HepG2 (cell line): ENCODE results near the gene ZNF334. TPM values are rescaled to one million over a fixed set of nuclear protein-coding genes. Genes with fewer than 3 reads are reported as not detected.

ENCODE experiments used
- polyA plus RNA-seq, 8 experiments: library from polyadenylated mRNA; depleted of rRNA in 3 of 8; stranded (reverse) in 7 of 8; unstranded in 1 of 8; fragments of >200 nt; fragmentation: Illumina TruSeq in 4 of 8; extraction: Trizol in 4 of 8; gene quantifications; 2 replicates each; pipeline versions ENCODE4 v1.2.1 to v1.2.3, GENCODE V29; 2011 to 2016; ENCODE audit warnings: low read depth in 4 of 8, missing spikeins in 1 of 8, mixed read lengths in 1 of 8; ENCODE audit not compliant: insufficient read depth in 1 of 8
- total RNA-seq, 5 experiments: library from RNA; depleted of rRNA; stranded (reverse); fragments of >200 nt; fragmentation: Illumina TruSeq; extraction: Trizol; gene quantifications; 2 replicates each; pipeline ENCODE4 v1.2.3, GENCODE V29; 2016; ENCODE audit warnings: low read depth in 1 of 5
- TF ChIP-seq, protein P1 (sequence below), 2 experiments: fragments of 450-650 bp in 1 of 2; sonication (generic) in 1 of 2; formaldehyde crosslinking in 1 of 2; IDR thresholded peaks; 2 replicates each; pipeline versions ENCODE4 v1.6.1 to v1.8.0; 2016 to 2022; ENCODE audit warnings: antibody characterized with exemption in 1 of 2, mild to moderate bottlenecking in 1 of 2, missing genetic modification reagents in 1 of 2
- TF ChIP-seq, protein P2 (sequence below): sonication (generic); formaldehyde crosslinking; IDR thresholded peaks from 2 replicates; pipeline ENCODE4 v1.4.0; 2020; ENCODE audit warnings: low read depth, mild to moderate bottlenecking, missing genetic modification reagents

The ZNF334 gene
- total and polyA plus RNA-seq, 2 of the 13 experiments (the other 11 are each of a cell fraction or from before 2014, with no cell fraction given), result 4.8 to 7.8 TPM

DNA sequence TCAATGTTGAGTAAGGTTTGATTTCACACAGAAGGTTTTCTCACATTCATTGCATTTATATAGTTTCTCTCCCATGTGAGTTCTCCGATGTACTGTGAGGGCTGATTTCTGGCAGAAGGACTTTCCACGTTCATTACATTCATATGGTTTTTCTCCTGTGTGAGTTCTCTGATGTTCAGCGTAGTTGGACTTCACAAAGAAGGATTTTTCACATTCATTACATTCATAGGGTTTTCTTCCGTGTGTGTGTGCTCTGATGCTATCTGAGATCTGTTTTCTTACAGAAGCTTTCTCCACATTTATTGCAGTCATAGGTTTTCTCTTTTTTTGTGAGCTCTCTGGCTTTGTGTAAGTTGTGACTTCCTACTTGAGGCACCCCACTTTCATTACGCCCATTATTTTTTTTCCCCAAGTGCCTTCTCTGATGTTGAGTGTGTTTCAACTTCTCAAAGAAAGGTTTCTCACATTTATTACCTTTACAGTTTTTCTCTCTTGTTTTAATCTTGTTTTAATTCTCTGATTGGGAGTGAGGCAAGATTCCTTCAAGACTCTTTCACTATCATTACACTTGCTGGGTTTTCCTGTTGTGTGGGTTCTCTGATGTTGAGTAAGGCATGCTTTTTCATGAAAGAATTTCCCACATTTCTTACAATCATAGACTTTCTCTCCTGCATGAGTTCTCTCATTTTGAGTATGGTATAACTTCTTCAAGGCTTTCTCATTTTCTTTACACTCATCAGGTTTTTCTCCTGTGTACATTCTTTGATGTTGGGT, 56.9 kb downstream of the ZNF334 start (continued):
- TF ChIP-seq, protein P1, sequence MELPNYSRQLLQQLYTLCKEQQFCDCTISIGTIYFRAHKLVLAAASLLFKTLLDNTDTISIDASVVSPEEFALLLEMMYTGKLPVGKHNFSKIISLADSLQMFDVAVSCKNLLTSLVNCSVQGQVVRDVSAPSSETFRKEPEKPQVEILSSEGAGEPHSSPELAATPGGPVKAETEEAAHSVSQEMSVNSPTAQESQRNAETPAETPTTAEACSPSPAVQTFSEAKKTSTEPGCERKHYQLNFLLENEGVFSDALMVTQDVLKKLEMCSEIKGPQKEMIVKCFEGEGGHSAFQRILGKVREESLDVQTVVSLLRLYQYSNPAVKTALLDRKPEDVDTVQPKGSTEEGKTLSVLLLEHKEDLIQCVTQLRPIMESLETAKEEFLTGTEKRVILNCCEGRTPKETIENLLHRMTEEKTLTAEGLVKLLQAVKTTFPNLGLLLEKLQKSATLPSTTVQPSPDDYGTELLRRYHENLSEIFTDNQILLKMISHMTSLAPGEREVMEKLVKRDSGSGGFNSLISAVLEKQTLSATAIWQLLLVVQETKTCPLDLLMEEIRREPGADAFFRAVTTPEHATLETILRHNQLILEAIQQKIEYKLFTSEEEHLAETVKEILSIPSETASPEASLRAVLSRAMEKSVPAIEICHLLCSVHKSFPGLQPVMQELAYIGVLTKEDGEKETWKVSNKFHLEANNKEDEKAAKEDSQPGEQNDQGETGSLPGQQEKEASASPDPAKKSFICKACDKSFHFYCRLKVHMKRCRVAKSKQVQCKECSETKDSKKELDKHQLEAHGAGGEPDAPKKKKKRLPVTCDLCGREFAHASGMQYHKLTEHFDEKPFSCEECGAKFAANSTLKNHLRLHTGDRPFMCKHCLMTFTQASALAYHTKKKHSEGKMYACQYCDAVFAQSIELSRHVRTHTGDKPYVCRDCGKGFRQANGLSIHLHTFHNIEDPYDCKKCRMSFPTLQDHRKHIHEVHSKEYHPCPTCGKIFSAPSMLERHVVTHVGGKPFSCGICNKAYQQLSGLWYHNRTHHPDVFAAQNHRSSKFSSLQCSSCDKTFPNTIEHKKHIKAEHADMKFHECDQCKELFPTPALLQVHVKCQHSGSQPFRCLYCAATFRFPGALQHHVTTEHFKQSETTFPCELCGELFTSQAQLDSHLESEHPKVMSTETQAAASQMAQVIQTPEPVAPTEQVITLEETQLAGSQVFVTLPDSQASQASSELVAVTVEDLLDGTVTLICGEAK (IDR thresholded peaks at IDR 0.05), result no peak
- TF ChIP-seq, protein P1 (CRISPR knock-in tag; IDR thresholded peaks at IDR 0.05), result no peak
- TF ChIP-seq, protein P2, sequence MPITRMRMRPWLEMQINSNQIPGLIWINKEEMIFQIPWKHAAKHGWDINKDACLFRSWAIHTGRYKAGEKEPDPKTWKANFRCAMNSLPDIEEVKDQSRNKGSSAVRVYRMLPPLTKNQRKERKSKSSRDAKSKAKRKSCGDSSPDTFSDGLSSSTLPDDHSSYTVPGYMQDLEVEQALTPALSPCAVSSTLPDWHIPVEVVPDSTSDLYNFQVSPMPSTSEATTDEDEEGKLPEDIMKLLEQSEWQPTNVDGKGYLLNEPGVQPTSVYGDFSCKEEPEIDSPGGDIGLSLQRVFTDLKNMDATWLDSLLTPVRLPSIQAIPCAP (CRISPR knock-in tag), result no peak
